K562 (cell line): Measurements from ENCODE around the gene HAPLN2. TPM values are rescaled to one million over a fixed set of nuclear protein-coding genes. Genes with fewer than 3 reads are reported as not detected.

Source experiments
- BCL6 ChIP-seq: fragments of 250-450 bp; sonication (Bioruptor Pico); IDR thresholded peaks from 2 replicates; pipeline ENCODE4 v1.4.0; 2020
- CEBPG ChIP-seq, 3 experiments: fragments of 200-800 bp in 1 of 3; sonication (Bioruptor generic) in 1 of 3; sonication (generic) in 1 of 3; formaldehyde crosslinking in 1 of 3; IDR thresholded peaks in 2 of 3; conservative IDR thresholded peaks in 1 of 3; 2 replicates each; pipeline versions ENCODE4 v1.6.1 to v1.8.0; 2016 to 2022; ENCODE audit warnings: missing compliant biosample characterization in 2 of 3, missing genetic modification characterization in 2 of 3, mild to moderate bottlenecking in 1 of 3, missing genetic modification reagents in 1 of 3
- CHD7 ChIP-seq: fragments of 200-600 bp; sonication (generic); IDR thresholded peaks from one replicate; pipeline ENCODE4 v1.6.1; 2012; ENCODE audit warnings: mild to moderate bottlenecking, low read depth, low read length, inconsistent platforms
- E2F4 ChIP-seq: sonication (generic); formaldehyde crosslinking; IDR thresholded peaks from 2 replicates; pipeline ENCODE4 v1.8.0; 2022; ENCODE audit warnings: mild to moderate bottlenecking, low read depth, missing genetic modification reagents
- ESRRB ChIP-seq: fragments of 250-450 bp; sonication (Bioruptor Pico); IDR thresholded peaks from 2 replicates; pipeline ENCODE4 v1.5.0; 2020; ENCODE audit warnings: mild to moderate bottlenecking, moderate library complexity, borderline replicate concordance
- HDAC6 ChIP-seq: IDR thresholded peaks from 2 replicates; pipeline ENCODE4 v1.6.1; 2012; ENCODE audit warnings: low read depth, mild to moderate bottlenecking, control low read depth, inconsistent platforms, low read length, moderate library complexity
- MTA3 ChIP-seq: fragments of 450-650 bp; formaldehyde crosslinking; IDR thresholded peaks from 2 replicates; pipeline ENCODE4 v1.6.1; 2017; ENCODE audit warnings: mild to moderate bottlenecking, borderline replicate concordance
- NR2C1 ChIP-seq, 2 experiments: fragments of 450-650 bp; IDR thresholded peaks; 2 replicates each; pipeline ENCODE4 v1.6.1; 2017; ENCODE audit warnings: mild to moderate bottlenecking in 2 of 2, antibody characterized with exemption in 1 of 2, inconsistent platforms in 1 of 2, missing compliant biosample characterization in 1 of 2, missing genetic modification characterization in 1 of 2
- SIN3B ChIP-seq: fragments of 450-650 bp; IDR thresholded peaks from 2 replicates; pipeline ENCODE4 v1.6.1; 2017; ENCODE audit warnings: low read depth, mild to moderate bottlenecking, moderate library complexity
- ZBTB8A ChIP-seq: fragments of 450-650 bp; IDR thresholded peaks from 2 replicates; pipeline ENCODE4 v1.6.1; 2018; ENCODE audit warnings: mild to moderate bottlenecking, moderate library complexity; ENCODE audit not compliant: partially characterized antibody
- polyA plus RNA-seq, 8 experiments: library from polyadenylated mRNA; depleted of rRNA in 4 of 8; stranded (reverse) in 5 of 8; unstranded in 3 of 8; fragments of >200 nt; fragmentation: Nextera tagmentation in 2 of 8; fragmentation: Illumina TruSeq in 1 of 8; extraction: Ambion mirVana in 2 of 8; extraction: Trizol in 1 of 8; gene quantifications; 2 replicates each; pipeline versions ENCODE4 v1.2.1 to v1.2.3, GENCODE V29; 2011 to 2014; ENCODE audit warnings: inconsistent platforms in 1 of 8, missing spikeins in 1 of 8
- total RNA-seq, 7 experiments: library from RNA; depleted of rRNA in 6 of 7; stranded (reverse); fragments of >200 nt in 6 of 7; fragmentation: Illumina TruSeq in 2 of 7; extraction: Trizol in 2 of 7; gene quantifications; 2 replicates each; pipeline versions ENCODE4 v1.2.1 to v1.2.3, GENCODE V29; 2011 to 2021; ENCODE audit warnings: low replicate concordance in 1 of 7

The HAPLN2 gene
- total and polyA plus RNA-seq, 9 of the 15 experiments (the other 6 are each of a cell fraction or from before 2014, with no cell fraction given), result 0.14 to 5.2 (median 3.8) TPM; not detected in 4

- no peak for TF ChIP-seq CHD7
- peak; percentile 41; the same call in 1 of the 2 replicates for TF ChIP-seq MTA3
- no peak for TF ChIP-seq CEBPG (CRISPR knock-in tag; IDR thresholded peaks at IDR 0.05)
- no peak for TF ChIP-seq CEBPG (tag; conservative IDR thresholded peaks at IDR 0.05 in 1 of 2, IDR thresholded peaks at IDR 0.05 in 1 of 2)
- TF ChIP-seq NR2C1 (IDR thresholded peaks at IDR 0.05), result no peak
- TF ChIP-seq NR2C1 (tag; IDR thresholded peaks at IDR 0.05), result peak; percentile 47; the same call in 1 of the 2 replicates
- 0 out of 2 replicates have a peak, but pooled peaks have one; percentile 66 for TF ChIP-seq E2F4 (CRISPR knock-in tag)
- no peak for TF ChIP-seq ZBTB8A
- TF ChIP-seq ESRRB (CRISPR knock-in tag), result no peak; the same call in 1 of the 2 replicates
- TF ChIP-seq BCL6 (CRISPR knock-in tag), result no peak
- TF ChIP-seq SIN3B, result no peak
- TF ChIP-seq HDAC6, result no peak
These were observed 41.0 kb downstream of the HAPLN2 start (continued) for GRCh38 chr1:156659988-156660751.
